PC-9 (cell line): ENCODE results near the gene STN1.

Source experiments
- EZH2 ChIP-seq: fragments of 200-600 bp; sonication (generic); IDR thresholded peaks from 2 replicates; pipeline ENCODE4 v1.8.0; 2017; ENCODE audit warnings: antibody characterized with exemption, low read depth
- TF ChIP-seq, protein P1 (sequence below): fragments of 200-600 bp; sonication (generic); conservative IDR thresholded peaks from 2 replicates; pipeline ENCODE4 v1.6.1; 2017; ENCODE audit warnings: mixed run types, antibody characterized with exemption, mild to moderate bottlenecking, moderate library complexity

GRCh38 chr10:103896225-103896624 is 21.8 kb downstream of the STN1 start:
- TF ChIP-seq EZH2, result no peak
- TF ChIP-seq, protein P1, sequence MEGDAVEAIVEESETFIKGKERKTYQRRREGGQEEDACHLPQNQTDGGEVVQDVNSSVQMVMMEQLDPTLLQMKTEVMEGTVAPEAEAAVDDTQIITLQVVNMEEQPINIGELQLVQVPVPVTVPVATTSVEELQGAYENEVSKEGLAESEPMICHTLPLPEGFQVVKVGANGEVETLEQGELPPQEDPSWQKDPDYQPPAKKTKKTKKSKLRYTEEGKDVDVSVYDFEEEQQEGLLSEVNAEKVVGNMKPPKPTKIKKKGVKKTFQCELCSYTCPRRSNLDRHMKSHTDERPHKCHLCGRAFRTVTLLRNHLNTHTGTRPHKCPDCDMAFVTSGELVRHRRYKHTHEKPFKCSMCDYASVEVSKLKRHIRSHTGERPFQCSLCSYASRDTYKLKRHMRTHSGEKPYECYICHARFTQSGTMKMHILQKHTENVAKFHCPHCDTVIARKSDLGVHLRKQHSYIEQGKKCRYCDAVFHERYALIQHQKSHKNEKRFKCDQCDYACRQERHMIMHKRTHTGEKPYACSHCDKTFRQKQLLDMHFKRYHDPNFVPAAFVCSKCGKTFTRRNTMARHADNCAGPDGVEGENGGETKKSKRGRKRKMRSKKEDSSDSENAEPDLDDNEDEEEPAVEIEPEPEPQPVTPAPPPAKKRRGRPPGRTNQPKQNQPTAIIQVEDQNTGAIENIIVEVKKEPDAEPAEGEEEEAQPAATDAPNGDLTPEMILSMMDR, result no peak
